Stimulated activated naive CD8-positive, alpha-beta T cell treated with anti-CD3 and anti-CD28 coated beads, Interleukin-15, Interleukin-2, amounts not matched to agents 100 ng/mL and 50 ng/mL, for 24 hours (primary cell): Measurements from ENCODE around the gene RENBP.

Source experiments
- H3K27ac Mint-ChIP-seq: one replicate; pipeline ENCODE4 v1.8.0; 2021; ENCODE audit warnings: mild to moderate bottlenecking, mixed read lengths
- H3K27me3 Mint-ChIP-seq: one replicate; pipeline ENCODE4 v1.8.0; 2021; ENCODE audit warnings: mixed read lengths
- H3K36me3 Mint-ChIP-seq: one replicate; pipeline ENCODE4 v1.8.0; 2021; ENCODE audit warnings: low read depth, mixed read lengths
- H3K4me1 Mint-ChIP-seq: one replicate; pipeline ENCODE4 v1.8.0; 2021; ENCODE audit warnings: low read depth, mixed read lengths
- H3K4me3 Mint-ChIP-seq: one replicate; pipeline ENCODE4 v1.8.0; 2021; ENCODE audit warnings: mild to moderate bottlenecking, mixed read lengths
- H3K9me3 Mint-ChIP-seq: one replicate; pipeline ENCODE4 v1.8.0; 2021; ENCODE audit warnings: mixed read lengths

RENBP gene

GRCh38 chrX:153909980-153910360, 34.5 kb downstream of the RENBP start:
- Mint-ChIP-seq H3K36me3 (peaks cover 9% of the 10 kb centered on the region), H3K4me1 (peaks cover 6% of the 10 kb centered on the region), H3K4me3 (no peak overlapping the region), H3K27ac (no peak overlapping the region), H3K9me3 (no peaks in the 10 kb centered on the region), H3K27me3 (no peaks in the 10 kb centered on the region)

- Mint-ChIP-seq H3K4me1 (peaks cover 10% of the 10 kb centered on the region), H3K36me3 (peaks cover 9% of the 10 kb centered on the region), H3K4me3 (no peak overlapping the region), H3K27me3 (no peaks in the 10 kb centered on the region), H3K9me3 (no peaks in the 10 kb centered on the region), H3K27ac (no peak overlapping the region)
These were observed 35.1 kb downstream of the RENBP start for GRCh38 chrX:153909024-153909979.

- H3K4me1 Mint-ChIP-seq = peaks cover 17% of the 10 kb centered on the region
- H3K27me3 Mint-ChIP-seq = no peaks in the 10 kb centered on the region
- H3K9me3 Mint-ChIP-seq = no peaks in the 10 kb centered on the region
- peaks cover 7% of the 10 kb centered on the region for H3K36me3 Mint-ChIP-seq
- H3K27ac Mint-ChIP-seq = no peak overlapping the region
- no peak overlapping the region for H3K4me3 Mint-ChIP-seq
These were observed 36.1 kb downstream of the RENBP start for GRCh38 chrX:153908219-153908860.

GRCh38 chrX:153907456-153907855, 37.0 kb downstream of the RENBP start:
- Mint-ChIP-seq H3K4me3 (no peak overlapping the region), H3K27me3 (no peaks in the 10 kb centered on the region), H3K9me3 (no peaks in the 10 kb centered on the region), H3K4me1 (peaks cover 21% of the 10 kb centered on the region), H3K36me3 (peaks cover 7% of the 10 kb centered on the region), H3K27ac (no peak overlapping the region)

GRCh38 chrX:153906126-153906917, 38.1 kb downstream of the RENBP start:
- Mint-ChIP-seq H3K27me3 (no peaks in the 10 kb centered on the region), H3K27ac (no peak overlapping the region), H3K4me3 (no peak overlapping the region), H3K4me1 (peaks cover 24% of the 10 kb centered on the region), H3K9me3 (no peaks in the 10 kb centered on the region), H3K36me3 (no peaks in the 10 kb centered on the region)

GRCh38 chrX:153905481-153906095, 38.9 kb downstream of the RENBP start:
- H3K4me3 Mint-ChIP-seq = no peak overlapping the region
- no peaks in the 10 kb centered on the region for H3K27me3 Mint-ChIP-seq
- H3K27ac Mint-ChIP-seq = no peak overlapping the region
- no peaks in the 10 kb centered on the region for H3K36me3 Mint-ChIP-seq
- no peaks in the 10 kb centered on the region for H3K9me3 Mint-ChIP-seq
- peaks cover 31% of the 10 kb centered on the region for H3K4me1 Mint-ChIP-seq

GRCh38 chrX:153903991-153904957, 40.2 kb downstream of the RENBP start, which contains the start of gene AVPR2:
TSS of gene AVPR2 (plus strand) at chrX:153904673. CDS start at chrX:153905146, 473 bp downstream.
- no peaks in the 10 kb centered on the region for H3K36me3 Mint-ChIP-seq
- H3K9me3 Mint-ChIP-seq = no peaks in the 10 kb centered on the region
- no peak within 1 kb of the TSS for H3K4me3 Mint-ChIP-seq

GRCh38 chrX:153903238-153903980, 41.0 kb downstream of the RENBP start:
- Mint-ChIP-seq H3K4me3 (no peak overlapping the region), H3K27me3 (no peaks in the 10 kb centered on the region), H3K36me3 (no peaks in the 10 kb centered on the region), H3K4me1 (peaks cover 33% of the 10 kb centered on the region), H3K9me3 (no peaks in the 10 kb centered on the region), H3K27ac (peak overlapping the region; percentile 40)

More at GRCh38 chrX:153903991-153904957, 40.2 kb downstream of the RENBP start, which contains the start of gene AVPR2:
- H3K27me3 Mint-ChIP-seq = no peaks in the 10 kb centered on the region
- H3K4me1 Mint-ChIP-seq = peaks cover 33% of the 10 kb centered on the region
- no peak within 1 kb of the TSS for H3K27ac Mint-ChIP-seq

GRCh38 chrX:153902385-153902784, 42.1 kb downstream of the RENBP start:
- H3K27me3 Mint-ChIP-seq = no peaks in the 10 kb centered on the region
- H3K4me1 Mint-ChIP-seq = peaks cover 33% of the 10 kb centered on the region
- H3K9me3 Mint-ChIP-seq = no peaks in the 10 kb centered on the region
- H3K27ac Mint-ChIP-seq = no peak overlapping the region
- no peak overlapping the region for H3K4me3 Mint-ChIP-seq
- no peaks in the 10 kb centered on the region for H3K36me3 Mint-ChIP-seq

- Mint-ChIP-seq H3K9me3 (no peaks in the 10 kb centered on the region), H3K4me1 (peaks cover 33% of the 10 kb centered on the region), H3K4me3 (no peak overlapping the region), H3K27ac (no peak overlapping the region), H3K36me3 (no peaks in the 10 kb centered on the region), H3K27me3 (no peaks in the 10 kb centered on the region)
These were observed 42.7 kb downstream of the RENBP start for GRCh38 chrX:153901753-153902140.

- Mint-ChIP-seq H3K9me3 (no peaks in the 10 kb centered on the region), H3K36me3 (no peaks in the 10 kb centered on the region), H3K4me1 (peaks cover 33% of the 10 kb centered on the region), H3K27ac (peak overlapping the region; percentile 63), H3K27me3 (no peaks in the 10 kb centered on the region), H3K4me3 (peak overlapping the region; percentile 52)
These were observed 43.4 kb downstream of the RENBP start for GRCh38 chrX:153900831-153901752.

GRCh38 chrX:153897899-153898298, 46.5 kb downstream of the RENBP start:
- H3K4me3 Mint-ChIP-seq = no peak overlapping the region
- no peaks in the 10 kb centered on the region for H3K27me3 Mint-ChIP-seq
- no peak overlapping the region for H3K27ac Mint-ChIP-seq
- no peaks in the 10 kb centered on the region for H3K9me3 Mint-ChIP-seq
- H3K36me3 Mint-ChIP-seq = no peaks in the 10 kb centered on the region
- peaks cover 17% of the 10 kb centered on the region for H3K4me1 Mint-ChIP-seq
